ENCODE results near the gene NPC2. TPM values are rescaled to one million over a fixed set of nuclear protein-coding genes. Genes with fewer than 3 reads are reported as not detected.
"Not testable (repeated sequence)": the region's sequence is repeated elsewhere in the genome, so short reads cannot be mapped to it uniquely, and the experiment has no call there.

Gene NPC2
- total RNA-seq, 4 donors from 2014 or later, result 75.9 to 176 (median 92.9) TPM

GRCh38 chr14:74538411-74539391 lies 45.6 kb upstream of the NPC2 start:
- ATAC-seq (no peak), DNase-seq (no peak)
- Histone ChIP-seq H3K36me3 (no peaks in the 10 kb centered on the region), H3K4me3 (no peak overlapping the region), H3K9me3 (no peaks in the 10 kb centered on the region), H3K27ac (no peak overlapping the region), H3K4me1 (no peaks in the 10 kb centered on the region), H3K27me3 (no peaks in the 10 kb centered on the region)
- intact Hi-C loops (cut with DNase I; ENCODE audit: low total_unique reads) (no loop called here), in situ Hi-C loops (cut with MboI; ENCODE audit: low sequenced_read_pairs in 4 of 4) (no loop called here)
- TF ChIP-seq POLR2A (IDR thresholded peaks at IDR 0.05) (no peak), CTCF (IDR thresholded peaks at IDR 0.05 in 4 of 5, conservative IDR thresholded peaks at IDR 0.05 in 1 of 5) (no peak)

GRCh38 chr14:74536336-74536735 lies 43.2 kb upstream of the NPC2 start:
- H3K4me3 ChIP-seq; H3K27ac ChIP-seq; ATAC-seq; H3K36me3 ChIP-seq; H3K4me1 ChIP-seq; in situ Hi-C loops (cut with MboI; ENCODE audit: low sequenced_read_pairs in 4 of 4); H3K27me3 ChIP-seq; H3K9me3 ChIP-seq; DNase-seq; intact Hi-C loops (cut with DNase I; ENCODE audit: low total_unique reads): not testable (repeated sequence)

GRCh38 chr14:74535756-74536325 lies 42.7 kb upstream of the NPC2 start:
- no peaks in the 10 kb centered on the region for H3K4me1 ChIP-seq
- no peak overlapping the region for H3K27ac ChIP-seq
- in situ Hi-C loops (cut with MboI; ENCODE audit: low sequenced_read_pairs in 4 of 4), result no loop called here
- no peak overlapping the region for H3K4me3 ChIP-seq
- intact Hi-C loops (cut with DNase I; ENCODE audit: low total_unique reads), result no loop called here
- H3K9me3 ChIP-seq, result no peaks in the 10 kb centered on the region
- no peak for ATAC-seq
- no peaks in the 10 kb centered on the region for H3K27me3 ChIP-seq
- no peaks in the 10 kb centered on the region for H3K36me3 ChIP-seq
- TF ChIP-seq CTCF (IDR thresholded peaks at IDR 0.05 in 4 of 5, conservative IDR thresholded peaks at IDR 0.05 in 1 of 5) (no peak), POLR2A (IDR thresholded peaks at IDR 0.05) (no peak)
- no peak for DNase-seq

GRCh38 chr14:74533576-74533975 lies 40.5 kb upstream of the NPC2 start:
- in situ Hi-C loops (cut with MboI; ENCODE audit: low sequenced_read_pairs in 4 of 4), result no loop called here

More at GRCh38 chr14:74533576-74533975, 40.5 kb upstream of the NPC2 start:
- no peaks in the 10 kb centered on the region for H3K36me3 ChIP-seq
- intact Hi-C loops (cut with DNase I; ENCODE audit: low total_unique reads), result no loop called here
- no peak overlapping the region for H3K4me3 ChIP-seq
- no peak for DNase-seq
- H3K27ac ChIP-seq, result no peak overlapping the region
- H3K9me3 ChIP-seq, result no peaks in the 10 kb centered on the region
- TF ChIP-seq CTCF (IDR thresholded peaks at IDR 0.05 in 4 of 5, conservative IDR thresholded peaks at IDR 0.05 in 1 of 5), result no peak
- TF ChIP-seq POLR2A (IDR thresholded peaks at IDR 0.05), result no peak
- no peaks in the 10 kb centered on the region for H3K4me1 ChIP-seq
- no peaks in the 10 kb centered on the region for H3K27me3 ChIP-seq
- no peak for ATAC-seq

Measured in gastrocnemius medialis (tissue), 4 donors.